ENCODE data around the gene DDX25.

DDX25 gene

GRCh38 chr11:125887373-125888324 lies 16.7 kb upstream of the DDX25 start, which contains the start of gene HYLS1:
HYLS1 (plus strand) TSS chr11:125887668; CDS start chr11:125899369, 11,701 bp downstream.
- Histone ChIP-seq H3K27me3 (no peaks in the 10 kb centered on the region), H3K4me3 (ENCODE audit: low read depth, low read length) (peak within 1 kb of the TSS; percentile 80), H3K4me1 (no peaks in the 10 kb centered on the region), H3K9me3 (0 out of 2 replicates have a peak, but pooled peaks cover 5% of the 10 kb centered on the region), H3K36me3 (no peaks in the 10 kb centered on the region)
- peak; percentile 86 for DNase-seq
- TF ChIP-seq CTCF (IDR thresholded peaks at IDR 0.05; ENCODE audit: low read depth, low read length), result peak; percentile 30; the same call in 1 of the 2 replicates

GRCh38 chr11:125890447-125891100 lies 13.7 kb upstream of the DDX25 start:
- Histone ChIP-seq H3K9me3 (0 out of 2 replicates have a peak, but pooled peaks cover 5% of the 10 kb centered on the region), H3K4me3 (ENCODE audit: low read depth, low read length) (no peak overlapping the region), H3K36me3 (peaks cover 23% of the 10 kb centered on the region), H3K4me1 (no peaks in the 10 kb centered on the region), H3K27me3 (no peaks in the 10 kb centered on the region)
- DNase-seq, result no peak
- no peak for TF ChIP-seq CTCF (IDR thresholded peaks at IDR 0.05; ENCODE audit: low read depth, low read length)

- DNase-seq, result no peak
- H3K36me3 ChIP-seq, result peaks cover 31% of the 10 kb centered on the region
- 0 out of 2 replicates have a peak, but pooled peaks cover 2% of the 10 kb centered on the region for H3K9me3 ChIP-seq
Observed at GRCh38 chr11:125892071-125892470, 12.2 kb upstream of the DDX25 start.

GRCh38 chr11:125892994-125893393 lies 11.3 kb upstream of the DDX25 start:
- Histone ChIP-seq H3K27me3 (no peaks in the 10 kb centered on the region), H3K36me3 (peaks cover 31% of the 10 kb centered on the region), H3K4me1 (no peaks in the 10 kb centered on the region), H3K9me3 (no peaks in the 10 kb centered on the region), H3K4me3 (ENCODE audit: low read depth, low read length) (no peak overlapping the region)
- no peak for DNase-seq
- no peak for TF ChIP-seq CTCF (IDR thresholded peaks at IDR 0.05; ENCODE audit: low read depth, low read length)

More at GRCh38 chr11:125892071-125892470, 12.2 kb upstream of the DDX25 start:
- H3K27me3 ChIP-seq, result no peaks in the 10 kb centered on the region
- no peak overlapping the region for H3K4me3 ChIP-seq (ENCODE audit: low read depth, low read length)
- no peaks in the 10 kb centered on the region for H3K4me1 ChIP-seq
- TF ChIP-seq CTCF (IDR thresholded peaks at IDR 0.05; ENCODE audit: low read depth, low read length), result no peak

- Histone ChIP-seq H3K4me1 (no peaks in the 10 kb centered on the region), H3K27me3 (no peaks in the 10 kb centered on the region), H3K9me3 (peaks cover 2% of the 10 kb centered on the region; the same call in 1 of the 2 replicates), H3K36me3 (peaks cover 21% of the 10 kb centered on the region), H3K4me3 (ENCODE audit: low read depth, low read length) (peak overlapping the region; percentile 22; the same call in 1 of the 2 replicates)
- TF ChIP-seq CTCF (IDR thresholded peaks at IDR 0.05; ENCODE audit: low read depth, low read length), result no peak
- DNase-seq, result no peak
Observed at GRCh38 chr11:125901872-125902271, 2.4 kb upstream of the DDX25 start.
